Panc1 (cell line): ENCODE measurements around the gene SLCO4A1. TPM values are rescaled to one million over a fixed set of nuclear protein-coding genes. Genes with fewer than 3 reads are reported as not detected.

Experiments used
- ATAC-seq: fragments of 200-7000 bp; cut with Tn5 transposase; 2 replicates; pipeline ENCODE4 v1.9.1; 2020; ENCODE audit warnings: mild to moderate bottlenecking, moderate library complexity
- BruUV-seq: library from RNA; stranded (reverse); fragments of 400-500 nt; replicated peaks from 2 replicates; lab custom pipeline; 2021; lab: Mats Ljungman, UMichigan
- CTCF ChIA-PET: fragments of 300-600 bp; sonication (Branson Sonifier 250); formaldehyde crosslinking; loops from one replicate; lab custom pipeline; 2022; ENCODE audit warnings: antibody characterized with exemption; lab: Charles Lee
- POLR2A ChIA-PET: fragments of 300-600 bp; sonication (Branson Sonifier 250); formaldehyde crosslinking; loops from one replicate; lab custom pipeline; 2022; ENCODE audit warnings: antibody characterized with exemption; lab: Charles Lee
- DNase-seq: peaks from one replicate; pipeline ENCODE4 v3.0.0-alpha.2; 2010; ENCODE audit warnings: low read depth, low spot score
- H3K27ac ChIP-seq: 2 replicates; pipeline ENCODE4 v1.5.1; 2011; ENCODE audit warnings: mild to moderate bottlenecking, low read length, inconsistent platforms
- H3K27me3 ChIP-seq: fragments of 200-500 bp; sonication (Bioruptor generic); 2 replicates; pipeline ENCODE4 v1.6.0; 2014; ENCODE audit warnings: low read length, inconsistent platforms; ENCODE audit not compliant: control insufficient read depth, insufficient read depth
- H3K36me3 ChIP-seq: fragments of 200-500 bp; sonication (Bioruptor generic); 2 replicates; pipeline ENCODE4 v1.5.1; 2014; ENCODE audit warnings: inconsistent platforms, mild to moderate bottlenecking, low read length, moderate library complexity; ENCODE audit not compliant: control insufficient read depth, insufficient read depth
- H3K4me1 ChIP-seq: 2 replicates; pipeline ENCODE4 v1.5.1; 2011; ENCODE audit warnings: inconsistent platforms, mild to moderate bottlenecking, low read length, moderate library complexity; ENCODE audit not compliant: control insufficient read depth, insufficient read depth
- H3K4me3 ChIP-seq, 2 experiments: 2 replicates each; pipeline ENCODE4 v1.5.1; 2011 to 2012; ENCODE audit warnings: low read depth in 2 of 2, low read length in 2 of 2, mild to moderate bottlenecking in 2 of 2, inconsistent platforms in 1 of 2, moderate library complexity in 1 of 2
- H3K9me3 ChIP-seq: fragments of 200-500 bp; sonication (Bioruptor generic); 2 replicates; pipeline ENCODE4 v1.5.1; 2014; ENCODE audit warnings: low read depth, mild to moderate bottlenecking, inconsistent platforms, low read length, moderate library complexity; ENCODE audit not compliant: control insufficient read depth, insufficient read depth
- CTCF ChIP-seq: fragments of 450-650 bp; IDR thresholded peaks from 2 replicates; pipeline ENCODE4 v1.5.1; 2017; ENCODE audit warnings: mild to moderate bottlenecking
- POLR2AphosphoS5 ChIP-seq: IDR thresholded peaks from 2 replicates; pipeline ENCODE4 v1.6.1; 2012; ENCODE audit warnings: mild to moderate bottlenecking, low read depth, low read length, moderate library complexity
- SIN3A ChIP-seq: IDR thresholded peaks from 2 replicates; pipeline ENCODE4 v1.6.1; 2012; ENCODE audit warnings: low read depth, mild to moderate bottlenecking, low read length, moderate library complexity, borderline replicate concordance; ENCODE audit not compliant: insufficient read depth
- TCF7L2 ChIP-seq: IDR thresholded peaks from 2 replicates; pipeline ENCODE4 v1.6.1; 2011; ENCODE audit warnings: mild to moderate bottlenecking, low read depth, low read length, inconsistent platforms
- in situ Hi-C: cut with HindIII; loops from 2 replicates; pipeline ENCODE4 v1.10.0; 2016; ENCODE audit warnings: low sequenced_read_pairs, low pct_unique_long_range_greater_than_20kb
- intact Hi-C: fragments of 100-400 bp; cut with micrococcal nuclease; formaldehyde crosslinking; loops from one replicate; pipeline ENCODE4 v1.10.0; 2022; ENCODE audit not compliant: unreplicated experiment
- total RNA-seq: library from RNA; stranded (reverse); gene quantifications from one replicate; pipeline ENCODE4 v1.2.1, GENCODE V29; 2021; ENCODE audit not compliant: unreplicated experiment
- TF ChIP-seq, protein P1 (sequence below), 2 experiments: IDR thresholded peaks; 2 replicates each; pipeline ENCODE4 v1.6.1; 2011 to 2012; ENCODE audit warnings: low read depth in 2 of 2, control low read depth in 1 of 2, low read length in 1 of 2, mild to moderate bottlenecking in 1 of 2, moderate library complexity in 1 of 2; ENCODE audit not compliant: insufficient read depth in 1 of 2

SLCO4A1 gene
- total RNA-seq, 1 experiment from 2014 or later: 167 TPM

DNA sequence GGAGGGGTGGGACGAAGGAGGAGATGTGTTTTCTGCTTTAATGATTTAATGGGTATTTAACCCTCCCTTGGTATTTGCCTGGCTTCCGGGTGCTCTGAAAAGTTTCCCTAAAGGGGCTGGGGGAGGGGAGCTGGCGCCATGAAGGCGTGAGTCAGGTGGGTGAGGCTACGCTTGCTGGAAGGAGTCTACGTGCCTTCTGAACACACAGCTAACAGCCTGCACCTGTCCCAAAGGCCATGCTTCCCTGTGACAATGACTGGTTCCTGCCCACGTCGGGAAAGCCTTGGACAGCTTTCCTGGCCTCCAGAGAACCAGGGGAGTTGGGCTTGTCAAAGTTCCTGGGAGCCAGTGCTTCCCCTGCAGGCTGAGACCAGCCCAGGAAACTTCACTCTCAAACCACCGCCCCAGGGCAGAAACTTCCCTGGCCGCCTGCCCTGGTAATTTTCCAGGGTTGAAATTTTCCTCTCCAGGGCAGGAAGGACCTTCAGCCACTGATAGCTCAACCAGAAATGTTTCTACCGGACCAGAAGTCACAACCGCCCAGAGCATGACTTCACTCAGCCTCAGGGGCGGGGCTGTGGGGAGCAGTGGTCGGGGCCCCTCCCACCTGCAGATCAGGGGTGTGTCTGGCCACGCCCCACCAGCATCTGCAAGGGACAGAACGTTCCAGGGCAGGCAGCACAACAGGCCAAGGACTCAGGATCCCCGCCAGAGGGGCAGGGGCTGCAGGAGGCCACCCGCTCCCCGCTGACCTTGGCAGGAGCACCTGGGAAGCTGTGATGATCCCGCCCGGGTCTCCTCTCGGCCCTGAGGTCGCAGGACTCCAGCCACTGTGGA lies 18.6 kb upstream of the SLCO4A1 start:
- peak overlapping the region; percentile 89 for H3K27ac ChIP-seq
- intact Hi-C loops (no loop called here), in situ Hi-C loops (no loop called here)
- BruUV-seq: no TSS peak
- TF ChIP-seq CTCF (no peak), POLR2AphosphoS5 (peak; percentile 78), TCF7L2 (no peak), SIN3A (no peak)
- TF ChIP-seq, protein P1, sequence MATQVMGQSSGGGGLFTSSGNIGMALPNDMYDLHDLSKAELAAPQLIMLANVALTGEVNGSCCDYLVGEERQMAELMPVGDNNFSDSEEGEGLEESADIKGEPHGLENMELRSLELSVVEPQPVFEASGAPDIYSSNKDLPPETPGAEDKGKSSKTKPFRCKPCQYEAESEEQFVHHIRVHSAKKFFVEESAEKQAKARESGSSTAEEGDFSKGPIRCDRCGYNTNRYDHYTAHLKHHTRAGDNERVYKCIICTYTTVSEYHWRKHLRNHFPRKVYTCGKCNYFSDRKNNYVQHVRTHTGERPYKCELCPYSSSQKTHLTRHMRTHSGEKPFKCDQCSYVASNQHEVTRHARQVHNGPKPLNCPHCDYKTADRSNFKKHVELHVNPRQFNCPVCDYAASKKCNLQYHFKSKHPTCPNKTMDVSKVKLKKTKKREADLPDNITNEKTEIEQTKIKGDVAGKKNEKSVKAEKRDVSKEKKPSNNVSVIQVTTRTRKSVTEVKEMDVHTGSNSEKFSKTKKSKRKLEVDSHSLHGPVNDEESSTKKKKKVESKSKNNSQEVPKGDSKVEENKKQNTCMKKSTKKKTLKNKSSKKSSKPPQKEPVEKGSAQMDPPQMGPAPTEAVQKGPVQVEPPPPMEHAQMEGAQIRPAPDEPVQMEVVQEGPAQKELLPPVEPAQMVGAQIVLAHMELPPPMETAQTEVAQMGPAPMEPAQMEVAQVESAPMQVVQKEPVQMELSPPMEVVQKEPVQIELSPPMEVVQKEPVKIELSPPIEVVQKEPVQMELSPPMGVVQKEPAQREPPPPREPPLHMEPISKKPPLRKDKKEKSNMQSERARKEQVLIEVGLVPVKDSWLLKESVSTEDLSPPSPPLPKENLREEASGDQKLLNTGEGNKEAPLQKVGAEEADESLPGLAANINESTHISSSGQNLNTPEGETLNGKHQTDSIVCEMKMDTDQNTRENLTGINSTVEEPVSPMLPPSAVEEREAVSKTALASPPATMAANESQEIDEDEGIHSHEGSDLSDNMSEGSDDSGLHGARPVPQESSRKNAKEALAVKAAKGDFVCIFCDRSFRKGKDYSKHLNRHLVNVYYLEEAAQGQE (IDR thresholded peaks at IDR 0.05; ENCODE audit: insufficient read depth in 1 of 2, low read depth in 2 of 2, low read length in 1 of 2): no peak
- ChIA-PET POLR2A (interaction anchor here (1.3 kb wide), 1 partner anchor 142 kb away, joined by 14 read pairs; no protein-coding TSS in a partner anchor), CTCF (no interaction called here)
- peak; percentile 79 for ATAC-seq
- H3K4me3 ChIP-seq: peak overlapping the region in 1 of 2 experiments; percentile 28; a peak in 2 of 4 replicates
- no peaks in the 10 kb centered on the region for H3K9me3 ChIP-seq
- peaks cover 72% of the 10 kb centered on the region for H3K4me1 ChIP-seq
- no peaks in the 10 kb centered on the region for H3K36me3 ChIP-seq
- DNase-seq: peak; percentile 72
- H3K27me3 ChIP-seq: no peaks in the 10 kb centered on the region

DNA sequence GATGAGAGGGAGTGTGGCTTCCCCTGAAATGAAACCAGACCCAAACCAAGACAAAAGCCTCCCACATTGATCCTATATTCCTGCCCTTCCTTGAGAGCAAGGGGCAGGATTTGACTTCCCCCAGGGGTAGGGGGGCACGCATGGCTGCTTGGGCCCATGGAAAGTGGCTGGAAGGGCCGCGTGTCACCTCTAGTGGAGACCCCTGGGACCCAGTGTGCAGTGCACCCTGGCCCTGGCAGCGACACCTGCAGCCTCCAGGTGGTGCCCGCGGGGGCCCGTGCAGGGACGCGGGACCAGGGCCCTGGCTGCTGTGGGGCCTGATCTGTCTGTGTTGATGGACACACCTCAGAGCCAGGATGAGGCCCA lies 18.0 kb upstream of the SLCO4A1 start:
- peak; percentile 81 for TF ChIP-seq CTCF
- no peak for TF ChIP-seq SIN3A
- ATAC-seq: peak; percentile 50
- POLR2A ChIA-PET: no interaction called here
- DNase-seq: no peak
- intact Hi-C loops (no loop called here), in situ Hi-C loops (no loop called here)
- no TSS peak for BruUV-seq
- H3K27me3 ChIP-seq: no peaks in the 10 kb centered on the region
- peak overlapping the region; percentile 89 for H3K27ac ChIP-seq
- H3K4me3 ChIP-seq: peak overlapping the region in 1 of 2 experiments; percentile 28; a peak in 2 of 4 replicates
- H3K9me3 ChIP-seq: no peaks in the 10 kb centered on the region
- H3K4me1 ChIP-seq: peaks cover 72% of the 10 kb centered on the region
- no peaks in the 10 kb centered on the region for H3K36me3 ChIP-seq
- CTCF ChIA-PET: no interaction called here
